ENCODE results near the gene FRMD4B. TPM values are rescaled to one million over a fixed set of nuclear protein-coding genes. Genes with fewer than 3 reads are reported as not detected.

The FRMD4B gene
- total RNA-seq, 1 donor from 2014 or later = 140 TPM

DNA sequence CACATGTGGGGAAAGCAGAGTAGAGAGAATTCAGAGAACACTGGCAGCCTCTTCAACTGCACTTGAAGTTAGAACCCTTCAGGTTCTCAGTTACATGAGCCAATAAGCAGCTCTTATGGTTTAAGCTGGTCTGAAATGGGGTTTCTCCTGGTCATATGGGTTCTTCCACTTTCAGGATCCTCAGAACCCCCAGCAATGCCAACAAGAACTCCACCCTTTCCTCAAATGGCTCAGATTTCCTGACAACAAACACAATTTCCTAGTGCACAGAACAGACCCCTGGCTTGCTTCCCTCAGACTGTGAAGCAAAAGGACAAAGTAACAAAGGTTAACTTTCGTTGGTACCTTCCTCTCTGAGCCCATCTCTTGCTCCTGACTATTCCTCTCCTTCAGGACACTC, 23.9 kb upstream of the FRMD4B start:
- Mint-ChIP-seq H3K4me1 (peaks cover 8% of the 10 kb centered on the region), H3K36me3 (no peaks in the 10 kb centered on the region), H3K9me3 (peaks cover 4% of the 10 kb centered on the region), H3K27ac (no peak overlapping the region), H3K4me3 (no peak overlapping the region), H3K27me3 (ENCODE audit: low read depth) (no peaks in the 10 kb centered on the region)
- no peak for DNase-seq (ENCODE audit: low spot score in 2 of 2, unreplicated experiment in 2 of 2)
- TF ChIP-seq, protein P1, sequence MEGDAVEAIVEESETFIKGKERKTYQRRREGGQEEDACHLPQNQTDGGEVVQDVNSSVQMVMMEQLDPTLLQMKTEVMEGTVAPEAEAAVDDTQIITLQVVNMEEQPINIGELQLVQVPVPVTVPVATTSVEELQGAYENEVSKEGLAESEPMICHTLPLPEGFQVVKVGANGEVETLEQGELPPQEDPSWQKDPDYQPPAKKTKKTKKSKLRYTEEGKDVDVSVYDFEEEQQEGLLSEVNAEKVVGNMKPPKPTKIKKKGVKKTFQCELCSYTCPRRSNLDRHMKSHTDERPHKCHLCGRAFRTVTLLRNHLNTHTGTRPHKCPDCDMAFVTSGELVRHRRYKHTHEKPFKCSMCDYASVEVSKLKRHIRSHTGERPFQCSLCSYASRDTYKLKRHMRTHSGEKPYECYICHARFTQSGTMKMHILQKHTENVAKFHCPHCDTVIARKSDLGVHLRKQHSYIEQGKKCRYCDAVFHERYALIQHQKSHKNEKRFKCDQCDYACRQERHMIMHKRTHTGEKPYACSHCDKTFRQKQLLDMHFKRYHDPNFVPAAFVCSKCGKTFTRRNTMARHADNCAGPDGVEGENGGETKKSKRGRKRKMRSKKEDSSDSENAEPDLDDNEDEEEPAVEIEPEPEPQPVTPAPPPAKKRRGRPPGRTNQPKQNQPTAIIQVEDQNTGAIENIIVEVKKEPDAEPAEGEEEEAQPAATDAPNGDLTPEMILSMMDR (IDR thresholded peaks at IDR 0.05; ENCODE audit: unreplicated experiment) = no peak

DNA sequence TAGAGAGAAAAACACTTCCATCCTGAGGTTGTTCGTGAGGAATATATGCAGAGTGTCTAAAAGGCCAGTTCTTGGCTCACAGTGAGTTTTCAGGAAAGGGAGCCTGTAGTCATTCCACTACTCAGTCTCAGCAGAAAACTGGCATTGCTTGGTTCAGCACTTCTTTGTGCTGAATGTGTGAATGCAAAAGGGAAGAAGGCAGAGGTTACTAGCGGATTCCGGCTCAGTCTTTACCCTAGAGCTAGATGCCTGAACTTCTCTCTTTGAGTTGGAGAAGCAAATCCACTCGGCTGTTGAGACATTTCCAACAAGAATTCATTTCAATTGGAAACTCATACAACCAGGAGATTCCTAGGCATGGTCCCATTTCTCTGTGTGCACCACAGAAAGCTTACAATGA, 23.1 kb upstream of the FRMD4B start:
- Mint-ChIP-seq H3K4me1 (peaks cover 8% of the 10 kb centered on the region), H3K4me3 (no peak overlapping the region), H3K27me3 (ENCODE audit: low read depth) (no peaks in the 10 kb centered on the region), H3K9me3 (peaks cover 8% of the 10 kb centered on the region), H3K27ac (no peak overlapping the region), H3K36me3 (no peaks in the 10 kb centered on the region)
- TF ChIP-seq, protein P1 (IDR thresholded peaks at IDR 0.05; ENCODE audit: unreplicated experiment) = no peak
- DNase-seq (ENCODE audit: low spot score in 2 of 2, unreplicated experiment in 2 of 2) = no peak

- DNase-seq (ENCODE audit: low spot score in 2 of 2, unreplicated experiment in 2 of 2) = no peak
- TF ChIP-seq, protein P1 (IDR thresholded peaks at IDR 0.05; ENCODE audit: unreplicated experiment) = no peak
- Mint-ChIP-seq H3K27ac (no peak overlapping the region), H3K36me3 (no peaks in the 10 kb centered on the region), H3K4me1 (peaks cover 11% of the 10 kb centered on the region), H3K9me3 (peaks cover 8% of the 10 kb centered on the region), H3K4me3 (no peak overlapping the region), H3K27me3 (ENCODE audit: low read depth) (no peaks in the 10 kb centered on the region)
These were observed 22.7 kb upstream of the FRMD4B start for GRCh38 chr3:69408542-69408941.

DNA sequence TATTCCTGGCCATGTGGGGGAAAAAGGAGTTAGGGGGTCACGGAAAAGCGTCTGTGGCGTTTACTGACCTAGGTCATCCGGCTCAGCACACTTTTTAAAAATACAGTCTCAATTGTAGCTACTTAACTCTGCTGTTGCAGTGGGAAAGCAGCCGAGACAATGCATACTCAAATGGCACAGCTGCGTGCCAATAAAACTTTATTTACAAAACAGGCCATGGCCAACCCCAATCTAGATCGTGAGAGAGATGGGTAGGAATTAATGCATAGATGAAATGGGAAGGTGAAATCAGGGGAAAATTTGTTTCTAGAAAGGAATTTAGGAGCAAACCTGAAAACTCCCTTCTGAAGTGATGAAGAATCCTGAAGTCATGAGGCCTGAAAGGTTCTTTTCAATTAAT, 22.0 kb upstream of the FRMD4B start:
- no peak for DNase-seq (ENCODE audit: low spot score in 2 of 2, unreplicated experiment in 2 of 2)
- Mint-ChIP-seq H3K36me3 (no peaks in the 10 kb centered on the region), H3K9me3 (peaks cover 8% of the 10 kb centered on the region), H3K27ac (no peak overlapping the region), H3K4me1 (peaks cover 17% of the 10 kb centered on the region), H3K27me3 (ENCODE audit: low read depth) (no peaks in the 10 kb centered on the region), H3K4me3 (no peak overlapping the region)
- TF ChIP-seq, protein P1 (IDR thresholded peaks at IDR 0.05; ENCODE audit: unreplicated experiment) = no peak

- DNase-seq (ENCODE audit: low spot score in 2 of 2, unreplicated experiment in 2 of 2) = no peak
These were observed 20.3 kb upstream of the FRMD4B start for GRCh38 chr3:69406163-69406562.

More at GRCh38 chr3:69406163-69406562, 20.3 kb upstream of the FRMD4B start:
- TF ChIP-seq, protein P1 (IDR thresholded peaks at IDR 0.05; ENCODE audit: unreplicated experiment) = no peak
- Mint-ChIP-seq H3K9me3 (peaks cover 8% of the 10 kb centered on the region), H3K36me3 (no peaks in the 10 kb centered on the region), H3K4me3 (no peak overlapping the region), H3K27me3 (ENCODE audit: low read depth) (no peaks in the 10 kb centered on the region), H3K27ac (no peak overlapping the region), H3K4me1 (peaks cover 18% of the 10 kb centered on the region)

All from mesothelial cell of epicardium (in vitro differentiated cells).